Measurements from ENCODE around the gene DEPDC5. TPM values are rescaled to one million over a fixed set of nuclear protein-coding genes. Genes with fewer than 3 reads are reported as not detected.

DEPDC5 gene
- total RNA-seq, 5 donors from 2014 or later (not counting 1 experiment from before 2014, with no cell fraction given), result 40.3 to 52.7 (median 49.0) TPM

DNA sequence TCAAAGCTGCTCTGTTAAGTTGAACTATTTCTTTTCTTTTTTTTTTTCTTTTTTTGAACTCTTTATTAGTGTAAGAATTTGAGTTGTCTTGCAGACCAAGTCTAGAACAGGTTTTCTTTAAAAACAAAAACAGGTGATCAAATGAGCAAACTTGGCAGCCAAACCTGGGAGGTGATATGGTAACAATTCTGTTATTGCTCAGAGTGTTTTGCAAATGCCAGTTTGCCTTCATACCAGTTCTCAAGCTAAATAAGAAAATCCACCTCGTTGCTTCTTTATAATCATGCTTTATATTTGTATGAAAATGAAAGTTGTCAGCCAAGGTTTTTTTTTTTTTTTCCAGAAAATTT lies 76.9 kb downstream of the DEPDC5 start:
- no peak for ATAC-seq (replicated peaks in 1 of 4)
- Histone ChIP-seq H3K27me3 (replicated peaks in 1 of 2; ENCODE audit: control insufficient read depth in 2 of 2, extremely low read depth in 1 of 2, insufficient read depth in 2 of 2, low read length in 1 of 2) (no peaks in the 10 kb centered on the region), H3K4me3 (ENCODE audit: control insufficient read depth in 1 of 2, extremely low read depth in 1 of 2, low read length in 1 of 2) (no peak overlapping the region), H3K36me3 (ENCODE audit: control insufficient read depth in 2 of 2, extremely low read depth in 1 of 2, insufficient read depth in 1 of 2, low read length in 1 of 2) (peaks cover 0 to 40% of the 10 kb centered on the region in 2 donors), H3K27ac (ENCODE audit: low read length) (no peak overlapping the region), H3K4me1 (ENCODE audit: control insufficient read depth in 1 of 2, extremely low read depth in 1 of 2, insufficient read depth in 2 of 2, low read length in 2 of 2) (no peaks in the 10 kb centered on the region), H3K9me3 (no peaks in the 10 kb centered on the region)
- Mint-ChIP-seq H3K27me3 (no peaks in the 10 kb centered on the region), H3K4me1 (peaks cover 6 to 15% (median 13%) of the 10 kb centered on the region in 3 donors), H3K4me3 (no peak overlapping the region), H3K27ac (no peak overlapping the region), H3K9me3 (no peaks in the 10 kb centered on the region), H3K36me3 (peaks cover 49% of the 10 kb centered on the region)
- POLR2A ChIA-PET, result interaction anchor here in 1 of 2 donors (0.8 kb wide), 1 partner anchor 32 kb away, joined by 3 read pairs; no protein-coding TSS in a partner anchor
- no peak for DNase-seq
- WGBS (ENCODE audit: insufficient coverage), result no CpG with 5 or more reads among the region's 1 CpG
- CTCF ChIA-PET, result interaction anchor here in 1 of 2 donors (0.7 kb wide), 1 partner anchor 42 kb away, joined by 3 read pairs; no protein-coding TSS in a partner anchor

DNA sequence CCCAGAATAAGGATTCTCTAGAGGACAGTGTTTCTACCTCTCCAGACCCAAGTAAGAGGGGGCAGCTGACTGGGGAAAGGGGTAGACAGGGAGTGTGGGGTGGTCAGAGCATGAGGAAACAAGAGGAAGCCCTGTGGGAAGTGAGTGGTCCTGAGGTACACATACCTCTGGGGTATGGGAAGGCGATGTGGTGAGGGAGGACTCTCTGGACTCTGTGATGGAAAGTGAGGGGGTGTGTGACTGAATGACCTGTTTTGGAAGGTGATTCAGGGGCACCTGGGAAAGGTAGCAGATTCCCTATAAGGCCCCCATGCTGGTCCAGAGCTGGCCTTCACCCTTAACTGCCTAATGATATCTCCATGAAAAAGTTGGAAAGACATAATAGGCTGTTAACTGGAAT lies 80.1 kb downstream of the DEPDC5 start:
- Mint-ChIP-seq H3K27ac (no peak overlapping the region), H3K9me3 (no peaks in the 10 kb centered on the region), H3K36me3 (peaks cover 53% of the 10 kb centered on the region), H3K4me1 (peaks cover 5 to 13% (median 13%) of the 10 kb centered on the region in 3 donors), H3K4me3 (no peak overlapping the region), H3K27me3 (no peaks in the 10 kb centered on the region)
- CTCF ChIA-PET, result no interaction called here
- ATAC-seq (replicated peaks in 1 of 4) (no peak), DNase-seq (no peak)
- Histone ChIP-seq H3K36me3 (ENCODE audit: control insufficient read depth in 2 of 2, extremely low read depth in 1 of 2, insufficient read depth in 1 of 2, low read length in 1 of 2) (peaks cover 2 to 43% of the 10 kb centered on the region in 2 donors), H3K27ac (ENCODE audit: low read length) (no peak overlapping the region), H3K9me3 (no peaks in the 10 kb centered on the region), H3K4me3 (ENCODE audit: control insufficient read depth in 1 of 2, extremely low read depth in 1 of 2, low read length in 1 of 2) (no peak overlapping the region), H3K4me1 (ENCODE audit: control insufficient read depth in 1 of 2, extremely low read depth in 1 of 2, insufficient read depth in 2 of 2, low read length in 2 of 2) (no peaks in the 10 kb centered on the region), H3K27me3 (replicated peaks in 1 of 2; ENCODE audit: control insufficient read depth in 2 of 2, extremely low read depth in 1 of 2, insufficient read depth in 2 of 2, low read length in 1 of 2) (no peaks in the 10 kb centered on the region)
- WGBS (ENCODE audit: insufficient coverage), result 100% methylated on average over 1 of the region's 1 CpG
- POLR2A ChIA-PET, result interaction anchor here in 1 of 2 donors (0.6 to 0.7 kb wide), 2 partner anchors 13 to 453 kb away, joined by 3 read pairs; no protein-coding TSS in a partner anchor

DNA sequence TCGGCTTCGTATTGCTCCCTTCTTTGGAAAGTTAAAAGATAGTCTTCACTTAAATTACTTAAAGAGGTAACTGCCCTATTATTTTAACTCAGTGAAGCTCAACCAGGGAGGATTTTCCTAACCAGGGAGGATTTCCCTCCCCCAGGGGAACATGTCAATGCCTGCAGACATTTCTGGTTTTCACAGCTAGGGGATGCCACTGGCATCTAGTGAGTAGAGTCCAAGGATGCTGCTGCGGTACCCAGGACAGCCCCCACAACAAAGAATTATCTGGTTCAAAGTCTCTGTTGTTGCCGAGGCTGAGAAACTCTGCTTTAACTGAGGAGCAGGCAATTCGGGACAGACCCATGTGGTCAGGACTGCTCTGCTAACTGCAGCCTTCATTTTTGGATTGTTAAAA lies 82.2 kb downstream of the DEPDC5 start:
- ChIA-PET CTCF (no interaction called here), POLR2A (no interaction called here)
- no peak overlapping the region for H3K4me3 ChIP-seq (ENCODE audit: control insufficient read depth in 1 of 2, extremely low read depth in 1 of 2, low read length in 1 of 2)
- 95% methylated on average over 3 of the region's 5 CpGs for WGBS (ENCODE audit: insufficient coverage)
- ATAC-seq (replicated peaks in 1 of 4) (no peak), DNase-seq (no peak)
- no peaks in the 10 kb centered on the region for H3K9me3 Mint-ChIP-seq
- H3K4me1 Mint-ChIP-seq, result no peaks in the 10 kb centered on the region
- H3K27ac ChIP-seq (ENCODE audit: low read length), result no peak overlapping the region
- H3K27me3 Mint-ChIP-seq, result no peaks in the 10 kb centered on the region
- H3K4me1 ChIP-seq (ENCODE audit: control insufficient read depth in 1 of 2, extremely low read depth in 1 of 2, insufficient read depth in 2 of 2, low read length in 2 of 2), result no peaks in the 10 kb centered on the region
- H3K36me3 ChIP-seq (ENCODE audit: control insufficient read depth in 2 of 2, extremely low read depth in 1 of 2, insufficient read depth in 1 of 2, low read length in 1 of 2), result peaks cover 2 to 57% of the 10 kb centered on the region in 2 donors
- no peaks in the 10 kb centered on the region for H3K9me3 ChIP-seq
- H3K4me3 Mint-ChIP-seq, result no peak overlapping the region
- no peak overlapping the region for H3K27ac Mint-ChIP-seq
- H3K36me3 Mint-ChIP-seq, result peaks cover 63% of the 10 kb centered on the region
- H3K27me3 ChIP-seq (replicated peaks in 1 of 2; ENCODE audit: control insufficient read depth in 2 of 2, extremely low read depth in 1 of 2, insufficient read depth in 2 of 2, low read length in 1 of 2), result no peaks in the 10 kb centered on the region

DNA sequence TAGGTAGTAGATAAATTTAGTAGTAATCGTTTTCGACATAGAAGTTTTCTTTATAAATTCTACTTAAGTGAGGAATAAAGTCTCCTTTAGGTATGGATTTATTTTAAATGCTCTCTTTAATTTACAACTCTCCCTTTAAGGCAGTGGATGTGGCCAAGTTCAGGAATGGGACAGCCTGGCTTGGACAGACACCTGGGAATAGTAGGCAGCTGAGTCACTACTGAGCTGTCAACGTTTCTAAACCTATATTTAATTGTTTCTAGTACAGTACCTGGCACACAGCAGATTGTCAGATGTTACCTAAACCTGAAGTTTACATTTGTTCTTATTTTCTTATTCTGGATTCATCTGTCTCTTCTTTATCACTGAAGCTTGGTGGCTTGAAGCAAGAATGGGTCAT lies 85.1 kb downstream of the DEPDC5 start:
- Mint-ChIP-seq H3K9me3 (no peaks in the 10 kb centered on the region), H3K36me3 (peaks cover 71% of the 10 kb centered on the region), H3K4me3 (no peak overlapping the region), H3K27ac (no peak overlapping the region), H3K4me1 (no peaks in the 10 kb centered on the region), H3K27me3 (no peaks in the 10 kb centered on the region)
- Histone ChIP-seq H3K27ac (ENCODE audit: low read length) (no peak overlapping the region), H3K27me3 (replicated peaks in 1 of 2; ENCODE audit: control insufficient read depth in 2 of 2, extremely low read depth in 1 of 2, insufficient read depth in 2 of 2, low read length in 1 of 2) (no peaks in the 10 kb centered on the region), H3K4me1 (ENCODE audit: control insufficient read depth in 1 of 2, extremely low read depth in 1 of 2, insufficient read depth in 2 of 2, low read length in 2 of 2) (no peaks in the 10 kb centered on the region), H3K9me3 (no peaks in the 10 kb centered on the region), H3K4me3 (ENCODE audit: control insufficient read depth in 1 of 2, extremely low read depth in 1 of 2, low read length in 1 of 2) (no peak overlapping the region), H3K36me3 (ENCODE audit: control insufficient read depth in 2 of 2, extremely low read depth in 1 of 2, insufficient read depth in 1 of 2, low read length in 1 of 2) (peaks cover 5 to 62% of the 10 kb centered on the region in 2 donors)
- DNase-seq (no peak), ATAC-seq (replicated peaks in 1 of 4) (no peak)
- POLR2A ChIA-PET, result interaction anchor here in 1 of 2 donors (0.7 kb wide), 1 partner anchor 14 kb away, joined by 3 read pairs; no protein-coding TSS in a partner anchor
- 100% methylated on average over 1 of the region's 3 CpGs for WGBS (ENCODE audit: insufficient coverage)
- CTCF ChIA-PET, result no interaction called here

DNA sequence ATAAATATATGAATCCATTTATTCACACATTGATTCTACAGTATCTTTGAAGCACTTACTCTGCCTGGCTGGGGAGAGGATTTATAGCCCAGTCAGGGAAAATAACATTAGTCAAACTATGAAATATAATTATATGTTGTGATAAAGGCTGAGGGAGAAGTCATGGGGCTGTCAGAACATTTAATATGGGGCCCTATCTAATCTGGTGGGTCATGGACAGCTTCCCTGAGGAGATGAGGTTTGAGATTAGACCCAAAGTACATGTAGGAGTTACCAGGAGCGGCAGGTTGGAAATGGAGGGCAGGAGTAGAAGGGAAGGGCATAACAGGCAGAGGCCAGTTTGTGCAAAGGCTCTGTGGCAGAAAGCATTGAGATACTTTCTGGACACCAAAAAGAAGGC lies 86.2 kb downstream of the DEPDC5 start:
- H3K27me3 Mint-ChIP-seq, result no peaks in the 10 kb centered on the region
- DNase-seq (no peak), ATAC-seq (replicated peaks in 1 of 4) (no peak)
- H3K27ac ChIP-seq (ENCODE audit: low read length), result no peak overlapping the region
- no peaks in the 10 kb centered on the region for H3K9me3 Mint-ChIP-seq
- H3K4me3 ChIP-seq (ENCODE audit: control insufficient read depth in 1 of 2, extremely low read depth in 1 of 2, low read length in 1 of 2), result no peak overlapping the region
- no peaks in the 10 kb centered on the region for H3K4me1 Mint-ChIP-seq
- no peaks in the 10 kb centered on the region for H3K9me3 ChIP-seq
- H3K36me3 Mint-ChIP-seq, result peaks cover 74% of the 10 kb centered on the region
- POLR2A ChIA-PET, result no interaction called here
- no peak overlapping the region for H3K27ac Mint-ChIP-seq
- H3K4me3 Mint-ChIP-seq, result no peak overlapping the region
- H3K36me3 ChIP-seq (ENCODE audit: control insufficient read depth in 2 of 2, extremely low read depth in 1 of 2, insufficient read depth in 1 of 2, low read length in 1 of 2), result peaks cover 5 to 71% of the 10 kb centered on the region in 2 donors
- WGBS (ENCODE audit: insufficient coverage), result 100% methylated on average over 1 of the region's 1 CpG
- H3K4me1 ChIP-seq (ENCODE audit: control insufficient read depth in 1 of 2, extremely low read depth in 1 of 2, insufficient read depth in 2 of 2, low read length in 2 of 2), result no peaks in the 10 kb centered on the region
- no peaks in the 10 kb centered on the region for H3K27me3 ChIP-seq (replicated peaks in 1 of 2; ENCODE audit: control insufficient read depth in 2 of 2, extremely low read depth in 1 of 2, insufficient read depth in 2 of 2, low read length in 1 of 2)
- CTCF ChIA-PET, result no interaction called here

DNA sequence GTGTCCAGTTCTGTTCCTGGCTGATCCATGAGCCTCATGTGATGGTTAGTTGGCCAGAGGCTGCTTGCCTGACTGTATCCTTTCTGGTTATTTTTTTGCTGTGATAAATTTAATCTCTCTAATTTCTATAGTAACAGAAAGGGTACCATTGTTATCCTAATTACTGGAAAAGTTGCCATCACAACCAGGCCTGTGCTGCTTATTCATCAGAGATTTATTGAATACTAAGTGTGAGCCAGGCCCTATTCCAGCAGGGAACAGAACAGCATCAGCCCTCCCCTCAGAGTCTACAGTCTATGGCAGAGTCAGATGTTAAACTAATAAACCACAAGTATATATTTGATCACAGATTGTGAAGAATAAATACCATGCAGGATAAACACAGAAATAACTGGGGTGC lies 86.8 kb downstream of the DEPDC5 start:
- DNase-seq (no peak), ATAC-seq (replicated peaks in 1 of 4) (no peak)
- Histone ChIP-seq H3K4me3 (ENCODE audit: control insufficient read depth in 1 of 2, extremely low read depth in 1 of 2, low read length in 1 of 2) (no peak overlapping the region), H3K4me1 (ENCODE audit: control insufficient read depth in 1 of 2, extremely low read depth in 1 of 2, insufficient read depth in 2 of 2, low read length in 2 of 2) (no peaks in the 10 kb centered on the region), H3K9me3 (no peaks in the 10 kb centered on the region), H3K27me3 (replicated peaks in 1 of 2; ENCODE audit: control insufficient read depth in 2 of 2, extremely low read depth in 1 of 2, insufficient read depth in 2 of 2, low read length in 1 of 2) (no peaks in the 10 kb centered on the region), H3K27ac (ENCODE audit: low read length) (no peak overlapping the region), H3K36me3 (ENCODE audit: control insufficient read depth in 2 of 2, extremely low read depth in 1 of 2, insufficient read depth in 1 of 2, low read length in 1 of 2) (peaks cover 5 to 71% of the 10 kb centered on the region in 2 donors)
- ChIA-PET CTCF (no interaction called here), POLR2A (no interaction called here)
- no peaks in the 10 kb centered on the region for H3K27me3 Mint-ChIP-seq
- H3K9me3 Mint-ChIP-seq, result no peaks in the 10 kb centered on the region
- H3K36me3 Mint-ChIP-seq, result peaks cover 75% of the 10 kb centered on the region
- H3K4me1 Mint-ChIP-seq, result no peaks in the 10 kb centered on the region
- H3K27ac Mint-ChIP-seq, result no peak overlapping the region
- no peak overlapping the region for H3K4me3 Mint-ChIP-seq

All from T-cell (primary cell).